ENCODE results near the gene SNX30.

Gene SNX30

DNA sequence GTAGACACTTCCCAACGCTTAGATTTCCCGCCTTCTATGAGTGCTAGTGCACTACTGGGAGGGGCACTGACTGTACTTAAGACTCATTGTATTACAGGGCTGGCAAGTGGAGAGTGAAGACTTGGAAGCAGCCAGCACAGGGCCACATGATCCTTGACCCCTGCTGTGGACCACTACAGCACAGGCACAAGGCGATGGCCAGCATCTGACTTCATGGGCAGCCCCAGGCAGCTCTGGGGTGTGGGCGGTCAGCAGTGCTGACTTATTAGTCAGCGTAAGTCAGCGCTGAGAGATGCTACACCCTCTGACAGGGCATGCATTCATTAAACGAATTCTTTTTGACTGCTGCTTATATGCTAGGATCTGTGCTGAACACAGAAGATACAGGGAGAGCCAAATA, 130.8 kb downstream of the SNX30 start:
- H3K4me2 ChIP-seq (ENCODE audit: low read length): no peak overlapping the region
- H4K20me1 ChIP-seq (ENCODE audit: insufficient read depth, low read length): no peaks in the 10 kb centered on the region
- H3K27me3 ChIP-seq (ENCODE audit: insufficient read depth, low read length): no peaks in the 10 kb centered on the region
- H3K27ac ChIP-seq (ENCODE audit: low read depth, low read length, poor library complexity, severe bottlenecking): no peak overlapping the region
- H3K9ac ChIP-seq (ENCODE audit: low read length): no peak overlapping the region
- TF ChIP-seq, protein P1, sequence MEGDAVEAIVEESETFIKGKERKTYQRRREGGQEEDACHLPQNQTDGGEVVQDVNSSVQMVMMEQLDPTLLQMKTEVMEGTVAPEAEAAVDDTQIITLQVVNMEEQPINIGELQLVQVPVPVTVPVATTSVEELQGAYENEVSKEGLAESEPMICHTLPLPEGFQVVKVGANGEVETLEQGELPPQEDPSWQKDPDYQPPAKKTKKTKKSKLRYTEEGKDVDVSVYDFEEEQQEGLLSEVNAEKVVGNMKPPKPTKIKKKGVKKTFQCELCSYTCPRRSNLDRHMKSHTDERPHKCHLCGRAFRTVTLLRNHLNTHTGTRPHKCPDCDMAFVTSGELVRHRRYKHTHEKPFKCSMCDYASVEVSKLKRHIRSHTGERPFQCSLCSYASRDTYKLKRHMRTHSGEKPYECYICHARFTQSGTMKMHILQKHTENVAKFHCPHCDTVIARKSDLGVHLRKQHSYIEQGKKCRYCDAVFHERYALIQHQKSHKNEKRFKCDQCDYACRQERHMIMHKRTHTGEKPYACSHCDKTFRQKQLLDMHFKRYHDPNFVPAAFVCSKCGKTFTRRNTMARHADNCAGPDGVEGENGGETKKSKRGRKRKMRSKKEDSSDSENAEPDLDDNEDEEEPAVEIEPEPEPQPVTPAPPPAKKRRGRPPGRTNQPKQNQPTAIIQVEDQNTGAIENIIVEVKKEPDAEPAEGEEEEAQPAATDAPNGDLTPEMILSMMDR (IDR thresholded peaks at IDR 0.05; ENCODE audit: low read length): no peak
- no peak for TF ChIP-seq EZH2 (IDR thresholded peaks at IDR 0.05; ENCODE audit: borderline replicate concordance, low read length)
- H3F3A ChIP-seq (ENCODE audit: insufficient read depth, low read length): no peaks in the 10 kb centered on the region
- H3K4me1 ChIP-seq (ENCODE audit: insufficient read depth, low read length, severe bottlenecking): no peaks in the 10 kb centered on the region
- no peaks in the 10 kb centered on the region for H3K9me3 ChIP-seq (ENCODE audit: low read length)
- H3K36me3 ChIP-seq (ENCODE audit: insufficient read depth, low read length): no peaks in the 10 kb centered on the region
- H3K9me2 ChIP-seq (ENCODE audit: low read depth, low read length): no peaks in the 10 kb centered on the region
- H2AFZ ChIP-seq (ENCODE audit: low read length): no peak overlapping the region
- no peaks in the 10 kb centered on the region for H3K79me2 ChIP-seq (ENCODE audit: insufficient read depth, low read length)
- no peak overlapping the region for H3K4me3 ChIP-seq (ENCODE audit: low read depth, low read length, poor library complexity, severe bottlenecking)

DNA sequence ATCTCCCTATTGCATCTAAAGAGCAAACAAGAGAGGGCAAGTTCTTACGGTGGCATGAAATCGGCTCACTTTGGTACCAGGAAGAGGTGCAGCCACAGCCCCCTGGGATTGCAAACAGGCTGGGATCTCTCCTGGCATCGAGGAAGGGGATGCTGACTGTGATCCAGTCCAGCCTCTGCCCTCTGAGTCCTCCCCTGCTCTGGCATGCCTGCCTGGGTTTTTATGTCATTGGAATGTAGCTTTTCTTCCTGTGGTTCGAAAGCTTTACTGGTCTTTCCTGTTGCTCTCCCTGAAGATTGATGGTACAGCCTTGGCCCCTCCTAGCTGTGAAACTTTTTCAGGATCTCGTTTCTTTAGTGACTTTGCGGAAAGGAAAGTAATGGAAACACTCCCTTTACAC, 133.5 kb downstream of the SNX30 start:
- H3K9me3 ChIP-seq (ENCODE audit: low read length): no peaks in the 10 kb centered on the region
- H3K4me3 ChIP-seq (ENCODE audit: low read depth, low read length, poor library complexity, severe bottlenecking): no peak overlapping the region
- H3K27me3 ChIP-seq (ENCODE audit: insufficient read depth, low read length): no peaks in the 10 kb centered on the region
- H2AFZ ChIP-seq (ENCODE audit: low read length): no peak overlapping the region
- H3K9me2 ChIP-seq (ENCODE audit: low read depth, low read length): no peaks in the 10 kb centered on the region
- H3F3A ChIP-seq (ENCODE audit: insufficient read depth, low read length): no peaks in the 10 kb centered on the region
- H3K4me1 ChIP-seq (ENCODE audit: insufficient read depth, low read length, severe bottlenecking): no peaks in the 10 kb centered on the region
- no peak overlapping the region for H3K4me2 ChIP-seq (ENCODE audit: low read length)
- no peaks in the 10 kb centered on the region for H3K36me3 ChIP-seq (ENCODE audit: insufficient read depth, low read length)
- TF ChIP-seq, protein P1 (IDR thresholded peaks at IDR 0.05; ENCODE audit: low read length): no peak
- TF ChIP-seq EZH2 (IDR thresholded peaks at IDR 0.05; ENCODE audit: borderline replicate concordance, low read length): no peak
- H3K9ac ChIP-seq (ENCODE audit: low read length): no peak overlapping the region
- H3K79me2 ChIP-seq (ENCODE audit: insufficient read depth, low read length): no peaks in the 10 kb centered on the region
- no peaks in the 10 kb centered on the region for H4K20me1 ChIP-seq (ENCODE audit: insufficient read depth, low read length)
- no peak overlapping the region for H3K27ac ChIP-seq (ENCODE audit: low read depth, low read length, poor library complexity, severe bottlenecking)

DNA sequence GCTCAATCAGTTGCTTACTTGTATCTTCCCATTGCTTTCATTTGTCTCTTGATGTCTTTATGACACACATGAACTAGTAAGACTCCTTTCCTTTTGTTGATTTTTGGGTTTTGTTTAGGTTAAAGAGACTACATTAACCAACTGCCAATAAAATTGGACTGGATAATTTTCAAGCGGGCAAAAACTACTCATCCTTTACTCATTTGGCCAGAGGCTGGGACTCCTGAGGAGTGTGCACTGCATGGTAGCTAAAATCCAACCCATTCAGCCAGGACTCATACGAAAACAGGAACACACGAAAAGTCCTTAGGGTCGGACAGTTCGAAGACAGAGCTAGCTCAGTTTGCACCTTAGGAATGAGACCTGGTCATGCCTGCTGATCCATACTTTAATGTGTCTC, 134.2 kb downstream of the SNX30 start:
- no peaks in the 10 kb centered on the region for H3K9me3 ChIP-seq (ENCODE audit: low read length)
- no peak overlapping the region for H3K4me2 ChIP-seq (ENCODE audit: low read length)
- TF ChIP-seq, protein P1 (IDR thresholded peaks at IDR 0.05; ENCODE audit: low read length): no peak
- no peak for TF ChIP-seq EZH2 (IDR thresholded peaks at IDR 0.05; ENCODE audit: borderline replicate concordance, low read length)
- H4K20me1 ChIP-seq (ENCODE audit: insufficient read depth, low read length): no peaks in the 10 kb centered on the region
- no peaks in the 10 kb centered on the region for H3K79me2 ChIP-seq (ENCODE audit: insufficient read depth, low read length)
- no peak overlapping the region for H3K4me3 ChIP-seq (ENCODE audit: low read depth, low read length, poor library complexity, severe bottlenecking)
- no peak overlapping the region for H3K27ac ChIP-seq (ENCODE audit: low read depth, low read length, poor library complexity, severe bottlenecking)
- no peaks in the 10 kb centered on the region for H3K9me2 ChIP-seq (ENCODE audit: low read depth, low read length)
- H2AFZ ChIP-seq (ENCODE audit: low read length): no peak overlapping the region
- H3K36me3 ChIP-seq (ENCODE audit: insufficient read depth, low read length): no peaks in the 10 kb centered on the region
- no peaks in the 10 kb centered on the region for H3F3A ChIP-seq (ENCODE audit: insufficient read depth, low read length)
- no peak overlapping the region for H3K9ac ChIP-seq (ENCODE audit: low read length)
- no peaks in the 10 kb centered on the region for H3K4me1 ChIP-seq (ENCODE audit: insufficient read depth, low read length, severe bottlenecking)
- no peaks in the 10 kb centered on the region for H3K27me3 ChIP-seq (ENCODE audit: insufficient read depth, low read length)
